Stimulated activated CD8-positive, alpha-beta memory T cell treated with anti-CD3 and anti-CD28 coated beads, Interleukin-12 subunit alpha, Interleukin-12 subunit beta, amount 100 ng/mL, for 1 hour (primary cell): ENCODE measurements around the gene C1orf74.

Experiments
- DNase-seq: peaks from one replicate; pipeline ENCODE4 v3.0.0-alpha.2; 2020; ENCODE audit warnings: low read depth

C1orf74 gene

DNA sequence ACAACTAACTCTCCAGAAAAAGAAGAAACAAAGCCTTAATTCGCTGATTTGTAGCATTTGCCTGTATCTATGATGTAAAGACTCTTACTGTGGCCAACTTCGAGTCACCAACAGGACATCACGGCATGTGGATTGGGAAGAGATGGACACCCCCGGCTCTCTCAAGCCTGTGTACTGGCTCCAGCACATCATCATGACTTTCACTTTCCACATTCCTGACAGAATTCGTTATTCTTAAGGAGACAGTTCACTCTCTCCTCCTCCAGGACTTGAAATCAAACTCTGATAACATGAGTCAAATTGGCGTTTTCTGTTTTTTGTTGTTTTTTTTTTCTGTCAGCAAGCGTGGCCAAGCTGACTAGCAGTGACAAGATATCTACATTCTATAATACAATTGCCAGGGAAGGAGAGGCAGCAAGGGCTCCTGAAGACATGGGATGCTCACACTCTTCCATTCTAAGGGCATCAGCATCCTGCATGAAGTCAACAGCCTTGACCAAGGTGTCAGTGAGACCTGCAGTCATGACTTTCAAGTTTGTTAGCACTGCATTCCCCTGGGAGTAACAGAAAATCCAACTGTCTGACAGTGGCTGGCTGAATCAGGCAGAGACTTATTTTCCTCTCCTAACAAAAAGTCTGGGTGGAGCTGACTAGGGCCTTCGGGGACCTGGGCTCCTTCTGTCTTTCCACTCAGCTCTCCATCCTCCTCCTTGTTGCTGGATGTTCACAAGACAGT is 41.8 kb downstream of the C1orf74 start:
- no peak for DNase-seq

DNA sequence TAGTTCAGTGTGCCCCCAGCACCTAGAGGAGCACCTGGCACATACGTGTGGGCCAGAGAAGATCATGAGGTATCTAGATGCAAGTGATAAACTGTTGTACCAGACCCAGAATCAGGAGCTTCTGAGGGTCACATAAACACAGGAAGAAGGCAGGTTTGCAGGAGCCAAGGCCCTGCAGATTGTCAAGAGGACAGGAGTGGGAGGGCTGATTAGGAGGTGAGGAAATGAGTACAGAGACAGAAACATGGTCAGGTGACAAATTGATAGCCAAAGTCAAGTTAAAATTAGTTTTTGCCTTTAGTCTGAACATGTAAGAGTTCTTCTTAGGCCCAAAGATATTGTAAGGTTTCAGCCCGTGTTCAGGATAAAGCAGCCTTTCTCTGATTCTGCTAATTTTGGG is 42.5 kb downstream of the C1orf74 start:
- DNase-seq: no peak

DNA sequence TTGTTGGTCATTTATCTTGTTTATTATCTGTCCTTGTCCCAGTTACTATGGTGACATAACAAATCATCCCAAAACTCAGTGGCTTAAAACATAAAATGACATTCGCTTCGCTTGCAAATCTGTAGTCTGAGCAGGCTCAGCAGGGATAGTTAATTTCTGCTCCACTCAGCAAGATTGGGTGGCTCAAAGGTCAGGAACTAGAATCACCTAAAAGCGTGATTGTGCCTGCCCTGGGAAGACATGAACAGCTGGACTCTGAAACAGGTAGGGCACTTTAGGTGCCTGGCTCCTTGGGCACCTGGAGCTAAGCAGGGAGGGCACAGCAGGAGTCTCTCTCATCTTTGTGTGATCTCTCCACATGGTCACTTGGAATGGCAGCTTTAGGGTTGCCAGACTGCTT is 43.2 kb downstream of the C1orf74 start:
- no peak for DNase-seq

DNA sequence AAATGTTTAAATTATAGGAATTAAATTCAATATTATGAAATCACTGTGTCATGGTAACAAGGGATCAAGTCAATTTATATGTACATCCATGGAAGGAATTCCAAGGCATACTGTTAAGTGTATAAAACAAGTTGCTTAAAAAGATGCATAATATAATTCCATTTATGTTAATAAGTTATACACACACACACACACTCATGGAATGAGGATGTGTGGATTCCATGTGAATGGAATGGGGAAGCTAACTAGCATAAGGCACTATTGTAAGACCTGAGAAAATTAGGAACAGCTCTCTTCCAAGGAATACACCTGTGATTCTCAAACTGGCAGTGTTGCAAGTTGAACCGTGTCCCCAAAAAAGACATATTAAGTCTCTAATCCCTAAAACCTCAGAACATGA is 46.1 kb downstream of the C1orf74 start:
- no peak for DNase-seq

DNA sequence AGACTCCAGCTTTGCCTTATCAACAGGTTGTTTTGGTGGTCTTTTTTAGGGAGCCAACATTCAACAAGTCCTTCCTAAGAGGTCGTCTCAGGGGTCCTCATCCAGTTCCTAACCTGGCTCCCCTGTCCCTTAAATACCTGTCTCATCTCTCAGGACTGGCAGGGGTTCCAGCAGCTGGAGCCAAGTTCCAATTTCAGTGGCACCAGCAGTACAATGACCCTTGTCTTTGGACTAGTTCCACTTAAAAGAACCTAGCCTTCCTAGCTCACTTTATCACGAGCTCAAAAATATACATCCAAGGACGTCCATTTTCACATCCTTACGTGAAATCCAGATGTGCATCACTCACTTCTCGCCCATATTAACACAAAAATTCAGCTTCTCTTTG is 47.2 kb downstream of the C1orf74 start:
- DNase-seq: no peak

DNA sequence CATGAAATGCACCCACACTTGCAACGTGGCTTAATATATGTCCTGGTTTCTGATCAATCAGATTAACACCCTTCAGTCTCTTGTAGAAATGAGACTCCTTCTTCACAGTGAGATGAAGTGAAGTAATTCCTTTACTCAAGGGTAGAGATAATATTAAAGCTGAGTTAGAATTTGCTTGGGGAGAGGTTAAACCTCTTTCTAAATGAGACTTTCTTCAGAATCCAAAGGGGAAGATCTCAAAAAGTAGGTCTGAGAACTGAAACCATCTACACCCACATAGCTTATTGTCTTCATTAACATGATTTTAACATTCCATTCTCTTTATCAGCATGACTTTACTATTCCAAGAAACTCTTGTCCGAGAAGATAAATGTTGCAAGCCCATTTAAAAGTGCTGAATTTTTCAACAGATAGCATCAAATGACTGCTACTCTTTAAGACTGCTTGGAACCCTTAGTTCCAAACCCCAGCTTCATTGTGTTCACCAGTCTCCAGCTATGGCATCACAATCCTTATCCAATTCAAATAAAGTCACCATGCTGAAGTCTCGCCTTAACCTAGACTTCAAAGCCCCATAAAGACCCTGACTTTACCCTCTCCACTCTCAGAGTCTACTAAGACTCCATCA is 47.8 kb downstream of the C1orf74 start:
- no peak for DNase-seq

DNA sequence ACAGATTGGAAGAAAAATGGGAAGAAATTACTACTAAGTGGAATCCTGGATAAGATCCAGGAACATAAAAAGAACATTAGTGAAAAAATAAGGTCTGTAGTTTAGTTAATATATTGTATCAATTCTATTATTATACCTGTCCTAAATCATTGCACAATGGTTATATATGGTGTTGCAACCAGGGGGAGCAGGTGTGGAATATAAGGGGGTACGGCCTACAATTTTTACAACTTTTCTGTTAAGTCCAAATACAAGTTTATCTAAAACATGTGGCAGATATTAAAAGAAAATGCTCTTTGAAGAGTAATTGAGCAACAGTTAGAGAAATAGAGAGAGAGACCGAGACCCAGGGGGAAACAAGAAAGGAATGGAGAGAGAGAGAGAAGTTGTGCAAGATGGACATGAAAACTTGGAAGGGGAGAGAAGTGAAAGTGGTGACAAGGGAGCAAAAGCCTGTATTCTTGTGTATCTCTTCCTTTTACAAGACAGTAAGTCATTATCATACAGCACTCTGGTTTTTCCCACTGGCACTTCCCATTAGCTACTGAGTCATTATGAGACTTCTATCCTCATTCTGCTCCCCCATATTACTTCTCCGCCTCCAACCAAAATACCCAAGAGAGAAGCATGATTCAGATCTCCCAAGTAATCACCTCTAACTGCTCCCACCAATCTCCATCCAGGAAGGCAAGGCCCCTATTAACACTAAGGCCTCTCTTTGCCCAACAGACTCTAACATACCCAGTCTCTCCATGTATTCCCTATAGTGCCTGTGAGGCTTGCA is 50.8 kb downstream of the C1orf74 start:
- DNase-seq: no peak

DNA sequence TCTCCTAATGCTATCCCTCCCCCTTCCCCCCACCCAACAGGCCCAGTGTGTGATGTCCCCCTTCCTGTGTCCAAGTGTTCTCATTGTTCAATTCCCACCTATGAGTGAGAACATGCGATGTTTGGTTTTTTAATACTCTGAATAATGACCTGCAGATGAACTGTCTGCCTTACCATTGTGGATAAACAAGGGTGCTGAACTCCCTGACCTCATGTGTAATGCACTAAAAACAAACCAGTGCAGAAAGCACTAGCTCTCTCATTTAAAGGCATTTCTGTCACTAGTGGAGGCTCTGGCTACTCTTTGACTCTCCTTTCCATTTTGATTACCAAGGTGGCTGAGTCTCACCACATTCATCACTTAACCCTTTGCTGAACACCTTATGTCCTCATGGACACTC is 51.6 kb downstream of the C1orf74 start:
- no peak for DNase-seq

DNA sequence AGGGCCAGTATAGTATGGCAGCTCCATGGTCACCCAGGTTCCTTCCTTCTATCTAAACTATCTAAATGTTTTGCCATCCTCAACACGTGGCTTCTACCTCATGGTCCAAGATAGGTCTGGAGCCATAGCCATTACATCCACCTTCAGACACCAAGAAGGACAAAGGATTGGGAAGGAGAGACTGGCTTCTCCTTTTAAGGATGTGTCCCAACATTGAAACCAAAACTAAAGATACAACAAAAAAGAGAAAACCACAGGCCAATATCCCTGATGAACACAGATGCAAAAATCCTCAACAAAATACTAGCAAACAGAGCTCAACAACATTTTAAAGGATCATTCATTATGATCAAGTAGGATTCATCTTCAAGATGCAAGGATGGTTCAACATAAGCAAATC is 54.9 kb downstream of the C1orf74 start:
- no peak for DNase-seq
